ENCODE data around the gene STK32B. TPM values are rescaled to one million over a fixed set of nuclear protein-coding genes. Genes with fewer than 3 reads are reported as not detected.

Gene STK32B
- total and polyA plus RNA-seq, 2 of the 4 experiments (the other 2 are of a cell fraction): 5.5 to 6.3 TPM

- H3K4me1 ChIP-seq (ENCODE audit: control insufficient read depth, insufficient read depth, low read length): no peaks in the 10 kb centered on the region
- H3K79me1 ChIP-seq (ENCODE audit: low read depth in 1 of 2, low read length in 2 of 2): no peaks in the 10 kb centered on the region
- no peak overlapping the region for H2BK5ac ChIP-seq (ENCODE audit: low read depth, low read length, poor library complexity, severe bottlenecking)
- H3K18ac ChIP-seq (ENCODE audit: low read depth, low read length): no peak overlapping the region
- no peak overlapping the region for H4K5ac ChIP-seq (ENCODE audit: low read depth, low read length)
- no peak overlapping the region for H3K27ac ChIP-seq (ENCODE audit: insufficient read depth, low read length)
- no peak overlapping the region for H4K8ac ChIP-seq (ENCODE audit: low read depth in 2 of 2, low read length in 2 of 2)
- H2BK15ac ChIP-seq (ENCODE audit: low read depth, low read length): no peak overlapping the region
- BruUV-seq (replicated peaks): no TSS peak
- no peak overlapping the region for H3K9ac ChIP-seq (ENCODE audit: low read depth, low read length)
- H2BK20ac ChIP-seq (ENCODE audit: low read depth, low read length): no peak overlapping the region
- no peak for DNase-seq
- H2BK120ac ChIP-seq (ENCODE audit: low read depth, low read length): no peak overlapping the region
- H3K14ac ChIP-seq (replicated peaks; ENCODE audit: low read depth, low read length): no peak overlapping the region
- no peak for TF ChIP-seq SMC3 (IDR thresholded peaks at IDR 0.05; ENCODE audit: low read depth, low read length)
- TF ChIP-seq CEBPB (IDR thresholded peaks at IDR 0.05; ENCODE audit: low read depth, low read length): no peak
- no peak for TF ChIP-seq POLR2A (IDR thresholded peaks at IDR 0.05; ENCODE audit: low read depth, low read length)
- TF ChIP-seq, protein P1, sequence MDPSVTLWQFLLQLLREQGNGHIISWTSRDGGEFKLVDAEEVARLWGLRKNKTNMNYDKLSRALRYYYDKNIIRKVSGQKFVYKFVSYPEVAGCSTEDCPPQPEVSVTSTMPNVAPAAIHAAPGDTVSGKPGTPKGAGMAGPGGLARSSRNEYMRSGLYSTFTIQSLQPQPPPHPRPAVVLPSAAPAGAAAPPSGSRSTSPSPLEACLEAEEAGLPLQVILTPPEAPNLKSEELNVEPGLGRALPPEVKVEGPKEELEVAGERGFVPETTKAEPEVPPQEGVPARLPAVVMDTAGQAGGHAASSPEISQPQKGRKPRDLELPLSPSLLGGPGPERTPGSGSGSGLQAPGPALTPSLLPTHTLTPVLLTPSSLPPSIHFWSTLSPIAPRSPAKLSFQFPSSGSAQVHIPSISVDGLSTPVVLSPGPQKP (IDR thresholded peaks at IDR 0.05; ENCODE audit: borderline replicate concordance, low read depth, low read length): no peak
- no peak for TF ChIP-seq NFE2L2 (IDR thresholded peaks at IDR 0.05; ENCODE audit: low read depth, low read length)
- no peak for TF ChIP-seq FOS (IDR thresholded peaks at IDR 0.05; ENCODE audit: low read depth, low read length)
- no peak for TF ChIP-seq MAZ (IDR thresholded peaks at IDR 0.05; ENCODE audit: borderline replicate concordance, low read depth, low read length)
- TF ChIP-seq MAFK (IDR thresholded peaks at IDR 0.05; ENCODE audit: low read depth, low read length): no peak
- TF ChIP-seq RFX5 (IDR thresholded peaks at IDR 0.05; ENCODE audit: low read depth, low read length): no peak
- TF ChIP-seq, protein P2, sequence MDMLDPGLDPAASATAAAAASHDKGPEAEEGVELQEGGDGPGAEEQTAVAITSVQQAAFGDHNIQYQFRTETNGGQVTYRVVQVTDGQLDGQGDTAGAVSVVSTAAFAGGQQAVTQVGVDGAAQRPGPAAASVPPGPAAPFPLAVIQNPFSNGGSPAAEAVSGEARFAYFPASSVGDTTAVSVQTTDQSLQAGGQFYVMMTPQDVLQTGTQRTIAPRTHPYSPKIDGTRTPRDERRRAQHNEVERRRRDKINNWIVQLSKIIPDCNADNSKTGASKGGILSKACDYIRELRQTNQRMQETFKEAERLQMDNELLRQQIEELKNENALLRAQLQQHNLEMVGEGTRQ (IDR thresholded peaks at IDR 0.05; ENCODE audit: low read depth, low read length): no peak
- TF ChIP-seq RAD21 (IDR thresholded peaks at IDR 0.05; ENCODE audit: low read length): no peak
- no peak for TF ChIP-seq RCOR1 (IDR thresholded peaks at IDR 0.05; ENCODE audit: insufficient replicate concordance, low read length)
- TF ChIP-seq, protein P3, sequence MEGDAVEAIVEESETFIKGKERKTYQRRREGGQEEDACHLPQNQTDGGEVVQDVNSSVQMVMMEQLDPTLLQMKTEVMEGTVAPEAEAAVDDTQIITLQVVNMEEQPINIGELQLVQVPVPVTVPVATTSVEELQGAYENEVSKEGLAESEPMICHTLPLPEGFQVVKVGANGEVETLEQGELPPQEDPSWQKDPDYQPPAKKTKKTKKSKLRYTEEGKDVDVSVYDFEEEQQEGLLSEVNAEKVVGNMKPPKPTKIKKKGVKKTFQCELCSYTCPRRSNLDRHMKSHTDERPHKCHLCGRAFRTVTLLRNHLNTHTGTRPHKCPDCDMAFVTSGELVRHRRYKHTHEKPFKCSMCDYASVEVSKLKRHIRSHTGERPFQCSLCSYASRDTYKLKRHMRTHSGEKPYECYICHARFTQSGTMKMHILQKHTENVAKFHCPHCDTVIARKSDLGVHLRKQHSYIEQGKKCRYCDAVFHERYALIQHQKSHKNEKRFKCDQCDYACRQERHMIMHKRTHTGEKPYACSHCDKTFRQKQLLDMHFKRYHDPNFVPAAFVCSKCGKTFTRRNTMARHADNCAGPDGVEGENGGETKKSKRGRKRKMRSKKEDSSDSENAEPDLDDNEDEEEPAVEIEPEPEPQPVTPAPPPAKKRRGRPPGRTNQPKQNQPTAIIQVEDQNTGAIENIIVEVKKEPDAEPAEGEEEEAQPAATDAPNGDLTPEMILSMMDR (conservative IDR thresholded peaks at IDR 0.05; ENCODE audit: low read depth, low read length): no peak
- no peak overlapping the region for H3K4me3 ChIP-seq (ENCODE audit: insufficient read depth, low read depth, low read length)
- H3K23ac ChIP-seq (ENCODE audit: low read depth, low read length): no peak overlapping the region
- H4K20me1 ChIP-seq (ENCODE audit: insufficient read depth, low read length): no peaks in the 10 kb centered on the region
- no peak overlapping the region for H3K4ac ChIP-seq (ENCODE audit: low read depth, low read length)
- no peaks in the 10 kb centered on the region for H3K9me1 ChIP-seq (ENCODE audit: insufficient read depth, low read length)
- H3K27me3 ChIP-seq (ENCODE audit: control insufficient read depth, insufficient read depth, low read length): no peaks in the 10 kb centered on the region
- ChIA-PET CTCF (no interaction called here), POLR2A (ENCODE audit: unreplicated experiment) (no interaction called here)
- no peak overlapping the region for H3K56ac ChIP-seq (ENCODE audit: extremely low read depth, insufficient read depth, low read length)
- H3K9me3 ChIP-seq (ENCODE audit: control insufficient read depth, insufficient read depth, low read length): no peaks in the 10 kb centered on the region
- no peak overlapping the region for H2AFZ ChIP-seq (replicated peaks; ENCODE audit: low read length, poor library complexity)
- no peak overlapping the region for H2AK9ac ChIP-seq (replicated peaks; ENCODE audit: low read depth, low read length, poor library complexity)
- no peak overlapping the region for H4K91ac ChIP-seq (ENCODE audit: insufficient read depth, low read depth, low read length)
- intact Hi-C loops (cut with micrococcal nuclease) (no loop called here), dilution Hi-C loops (cut with HindIII; ENCODE audit: low sequenced_read_pairs, unreplicated experiment) (no loop called here), in situ Hi-C loops (cut with MboI; ENCODE audit: low sequenced_read_pairs) (no loop called here)
- H2AK5ac ChIP-seq (ENCODE audit: low read depth, low read length): no peak overlapping the region
- ATAC-seq (ENCODE audit: low read depth): no peak
- no peak overlapping the region for H3K4me2 ChIP-seq (ENCODE audit: low read depth, low read length)
- H3K36me3 ChIP-seq (ENCODE audit: control insufficient read depth, insufficient read depth, low read length): no peaks in the 10 kb centered on the region
These were observed 304.6 kb downstream of the STK32B start for GRCh38 chr4:5355846-5356245.
